Panc1 (cell line): ENCODE measurements around the gene ACTR6.

Source experiments
- POLR2AphosphoS5 ChIP-seq: IDR thresholded peaks from 2 replicates; pipeline ENCODE4 v1.6.1; 2012; ENCODE audit warnings: mild to moderate bottlenecking, low read depth, low read length, moderate library complexity
- SIN3A ChIP-seq: IDR thresholded peaks from 2 replicates; pipeline ENCODE4 v1.6.1; 2012; ENCODE audit warnings: low read depth, mild to moderate bottlenecking, low read length, moderate library complexity, borderline replicate concordance; ENCODE audit not compliant: insufficient read depth
- TCF7L2 ChIP-seq: IDR thresholded peaks from 2 replicates; pipeline ENCODE4 v1.6.1; 2011; ENCODE audit warnings: mild to moderate bottlenecking, low read depth, low read length, inconsistent platforms
- TF ChIP-seq, protein P1 (sequence below): fragments of 450-650 bp; IDR thresholded peaks from 2 replicates; pipeline ENCODE4 v1.5.1; 2017; ENCODE audit warnings: mild to moderate bottlenecking
- TF ChIP-seq, protein P2 (sequence below), 2 experiments: IDR thresholded peaks; 2 replicates each; pipeline ENCODE4 v1.6.1; 2011 to 2012; ENCODE audit warnings: low read depth in 2 of 2, control low read depth in 1 of 2, low read length in 1 of 2, mild to moderate bottlenecking in 1 of 2, moderate library complexity in 1 of 2; ENCODE audit not compliant: insufficient read depth in 1 of 2

- TF ChIP-seq, protein P1, sequence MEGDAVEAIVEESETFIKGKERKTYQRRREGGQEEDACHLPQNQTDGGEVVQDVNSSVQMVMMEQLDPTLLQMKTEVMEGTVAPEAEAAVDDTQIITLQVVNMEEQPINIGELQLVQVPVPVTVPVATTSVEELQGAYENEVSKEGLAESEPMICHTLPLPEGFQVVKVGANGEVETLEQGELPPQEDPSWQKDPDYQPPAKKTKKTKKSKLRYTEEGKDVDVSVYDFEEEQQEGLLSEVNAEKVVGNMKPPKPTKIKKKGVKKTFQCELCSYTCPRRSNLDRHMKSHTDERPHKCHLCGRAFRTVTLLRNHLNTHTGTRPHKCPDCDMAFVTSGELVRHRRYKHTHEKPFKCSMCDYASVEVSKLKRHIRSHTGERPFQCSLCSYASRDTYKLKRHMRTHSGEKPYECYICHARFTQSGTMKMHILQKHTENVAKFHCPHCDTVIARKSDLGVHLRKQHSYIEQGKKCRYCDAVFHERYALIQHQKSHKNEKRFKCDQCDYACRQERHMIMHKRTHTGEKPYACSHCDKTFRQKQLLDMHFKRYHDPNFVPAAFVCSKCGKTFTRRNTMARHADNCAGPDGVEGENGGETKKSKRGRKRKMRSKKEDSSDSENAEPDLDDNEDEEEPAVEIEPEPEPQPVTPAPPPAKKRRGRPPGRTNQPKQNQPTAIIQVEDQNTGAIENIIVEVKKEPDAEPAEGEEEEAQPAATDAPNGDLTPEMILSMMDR = no peak
- TF ChIP-seq, protein P2, sequence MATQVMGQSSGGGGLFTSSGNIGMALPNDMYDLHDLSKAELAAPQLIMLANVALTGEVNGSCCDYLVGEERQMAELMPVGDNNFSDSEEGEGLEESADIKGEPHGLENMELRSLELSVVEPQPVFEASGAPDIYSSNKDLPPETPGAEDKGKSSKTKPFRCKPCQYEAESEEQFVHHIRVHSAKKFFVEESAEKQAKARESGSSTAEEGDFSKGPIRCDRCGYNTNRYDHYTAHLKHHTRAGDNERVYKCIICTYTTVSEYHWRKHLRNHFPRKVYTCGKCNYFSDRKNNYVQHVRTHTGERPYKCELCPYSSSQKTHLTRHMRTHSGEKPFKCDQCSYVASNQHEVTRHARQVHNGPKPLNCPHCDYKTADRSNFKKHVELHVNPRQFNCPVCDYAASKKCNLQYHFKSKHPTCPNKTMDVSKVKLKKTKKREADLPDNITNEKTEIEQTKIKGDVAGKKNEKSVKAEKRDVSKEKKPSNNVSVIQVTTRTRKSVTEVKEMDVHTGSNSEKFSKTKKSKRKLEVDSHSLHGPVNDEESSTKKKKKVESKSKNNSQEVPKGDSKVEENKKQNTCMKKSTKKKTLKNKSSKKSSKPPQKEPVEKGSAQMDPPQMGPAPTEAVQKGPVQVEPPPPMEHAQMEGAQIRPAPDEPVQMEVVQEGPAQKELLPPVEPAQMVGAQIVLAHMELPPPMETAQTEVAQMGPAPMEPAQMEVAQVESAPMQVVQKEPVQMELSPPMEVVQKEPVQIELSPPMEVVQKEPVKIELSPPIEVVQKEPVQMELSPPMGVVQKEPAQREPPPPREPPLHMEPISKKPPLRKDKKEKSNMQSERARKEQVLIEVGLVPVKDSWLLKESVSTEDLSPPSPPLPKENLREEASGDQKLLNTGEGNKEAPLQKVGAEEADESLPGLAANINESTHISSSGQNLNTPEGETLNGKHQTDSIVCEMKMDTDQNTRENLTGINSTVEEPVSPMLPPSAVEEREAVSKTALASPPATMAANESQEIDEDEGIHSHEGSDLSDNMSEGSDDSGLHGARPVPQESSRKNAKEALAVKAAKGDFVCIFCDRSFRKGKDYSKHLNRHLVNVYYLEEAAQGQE (IDR thresholded peaks at IDR 0.05; ENCODE audit: insufficient read depth in 1 of 2, low read depth in 2 of 2, low read length in 1 of 2) = no peak
- TF ChIP-seq TCF7L2 (no peak), POLR2AphosphoS5 (no peak), SIN3A (no peak)
Measured at GRCh38 chr12:100253437-100253836, 52.8 kb downstream of the ACTR6 start.
